Activated T-helper 1 cell treated with anti-CD3 and anti-CD28 coated beads, Interleukin-12 subunit alpha, Interleukin-12 subunit beta, Interleukin-2, Interleukin-4 antibody, amounts not matched to agents 30 ng/mL and 10 ng/mL and 1 ng/mL, durations not matched to agents 14 hours and 24 hours and 36 hours (primary cell): Measurements from ENCODE around the gene CYREN. TPM values are rescaled to one million over a fixed set of nuclear protein-coding genes. Genes with fewer than 3 reads are reported as not detected.

Experiments used
- DNase-seq: peaks from one replicate; pipeline ENCODE4 v3.0.0; 2021; ENCODE audit warnings: low spot score
- H3K27ac Mint-ChIP-seq: one replicate; pipeline ENCODE4 v1.8.0; 2021; ENCODE audit warnings: mild to moderate bottlenecking, mixed read lengths
- H3K27me3 Mint-ChIP-seq: one replicate; pipeline ENCODE4 v1.8.0; 2022; ENCODE audit warnings: mild to moderate bottlenecking, moderate library complexity, mixed read lengths; ENCODE audit not compliant: insufficient read depth
- H3K36me3 Mint-ChIP-seq: one replicate; pipeline ENCODE4 v1.8.0; 2021; ENCODE audit warnings: low read depth, mixed read lengths
- H3K4me1 Mint-ChIP-seq: one replicate; pipeline ENCODE4 v1.8.0; 2021; ENCODE audit warnings: low read depth, mixed read lengths
- H3K4me3 Mint-ChIP-seq: one replicate; pipeline ENCODE4 v1.8.0; 2021; ENCODE audit warnings: mild to moderate bottlenecking, moderate library complexity, mixed read lengths
- H3K9me3 Mint-ChIP-seq: one replicate; pipeline ENCODE4 v1.8.0; 2021; ENCODE audit warnings: mixed read lengths
- intact Hi-C: fragments of 100-400 bp; cut with micrococcal nuclease; formaldehyde crosslinking; loops from one replicate; pipeline ENCODE4 v1.15.1; 2024
- total RNA-seq: library from RNA; stranded (reverse); gene quantifications from 2 replicates; pipeline ENCODE4 v1.2.3, GENCODE V29; 2022

CYREN gene
- total RNA-seq, 1 donor from 2014 or later, result 58.9 TPM

- DNase-seq, result no peak
- H3K27ac Mint-ChIP-seq, result no peak overlapping the region
- intact Hi-C loops, result no loop called here
- H3K9me3 Mint-ChIP-seq, result no peaks in the 10 kb centered on the region
- H3K36me3 Mint-ChIP-seq, result peaks cover 38% of the 10 kb centered on the region
- H3K4me1 Mint-ChIP-seq, result peaks cover 66% of the 10 kb centered on the region
- H3K27me3 Mint-ChIP-seq, result no peaks in the 10 kb centered on the region
- no peak overlapping the region for H3K4me3 Mint-ChIP-seq
These were observed 37.0 kb upstream of the CYREN start for GRCh38 chr7:135207406-135208101.

- Mint-ChIP-seq H3K4me1 (peaks cover 70% of the 10 kb centered on the region), H3K4me3 (no peak overlapping the region), H3K27me3 (no peaks in the 10 kb centered on the region), H3K36me3 (peaks cover 42% of the 10 kb centered on the region), H3K27ac (no peak overlapping the region), H3K9me3 (no peaks in the 10 kb centered on the region)
- intact Hi-C loops, result no loop called here
- DNase-seq, result no peak
These were observed 36.5 kb upstream of the CYREN start for GRCh38 chr7:135206941-135207391.

GRCh38 chr7:135205850-135206249, 35.3 kb upstream of the CYREN start:
- DNase-seq, result no peak
- peaks cover 66% of the 10 kb centered on the region for H3K4me1 Mint-ChIP-seq

DNA sequence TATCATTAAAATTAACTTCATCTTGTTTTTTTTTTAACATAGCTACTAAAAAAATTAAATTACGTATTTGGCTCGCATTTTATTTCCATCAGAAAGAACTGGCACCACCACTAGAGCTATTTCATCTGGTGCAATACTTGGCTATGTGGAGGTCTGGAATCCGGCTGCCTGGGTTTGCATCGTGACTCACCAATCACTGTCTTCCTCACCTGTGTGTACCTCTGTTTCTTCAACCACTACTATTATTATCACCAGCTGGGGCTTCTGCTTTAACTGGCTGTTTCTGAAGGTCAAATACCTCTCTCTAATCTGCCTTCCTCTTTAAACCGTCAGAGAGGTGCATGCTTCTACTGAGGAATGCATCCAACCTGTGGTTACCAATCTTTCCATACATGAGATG, 34.4 kb upstream of the CYREN start:
- Mint-ChIP-seq H3K4me1 (peaks cover 56% of the 10 kb centered on the region), H3K36me3 (peaks cover 46% of the 10 kb centered on the region), H3K27me3 (no peaks in the 10 kb centered on the region), H3K9me3 (no peaks in the 10 kb centered on the region), H3K27ac (no peak overlapping the region), H3K4me3 (no peak overlapping the region)
- intact Hi-C loops, result no loop called here
- no peak for DNase-seq

More at GRCh38 chr7:135205850-135206249, 35.3 kb upstream of the CYREN start:
- no peak overlapping the region for H3K27ac Mint-ChIP-seq
- intact Hi-C loops, result no loop called here
- no peaks in the 10 kb centered on the region for H3K27me3 Mint-ChIP-seq
- no peaks in the 10 kb centered on the region for H3K9me3 Mint-ChIP-seq
- H3K4me3 Mint-ChIP-seq, result no peak overlapping the region
- H3K36me3 Mint-ChIP-seq, result peaks cover 46% of the 10 kb centered on the region

DNA sequence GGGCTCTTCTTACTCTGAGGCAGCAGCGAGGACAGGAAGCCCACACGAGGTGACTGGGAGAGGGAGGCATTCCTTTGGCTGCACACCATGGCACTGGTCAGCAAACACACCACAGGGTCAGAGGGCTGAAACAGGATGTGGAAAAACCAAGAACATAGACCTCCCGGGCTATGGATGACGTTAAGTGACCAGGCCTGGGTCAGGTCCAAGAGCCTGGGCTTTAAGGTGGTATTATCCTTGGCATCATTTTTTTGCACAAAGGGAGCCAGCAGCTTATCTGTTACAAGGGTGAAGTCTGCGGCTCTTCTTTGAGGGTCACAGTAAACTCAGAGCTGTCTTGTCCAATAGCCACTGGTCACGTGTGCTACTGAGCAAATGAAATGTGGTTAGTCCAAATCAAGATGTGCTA, 33.8 kb upstream of the CYREN start:
- no peaks in the 10 kb centered on the region for H3K9me3 Mint-ChIP-seq
- intact Hi-C loops, result no loop called here
- no peak overlapping the region for H3K4me3 Mint-ChIP-seq
- H3K27me3 Mint-ChIP-seq, result no peaks in the 10 kb centered on the region
- no peak overlapping the region for H3K27ac Mint-ChIP-seq
- H3K4me1 Mint-ChIP-seq, result peaks cover 51% of the 10 kb centered on the region
- H3K36me3 Mint-ChIP-seq, result peaks cover 47% of the 10 kb centered on the region
- no peak for DNase-seq

- intact Hi-C loops, result no loop called here
- Mint-ChIP-seq H3K27ac (no peak overlapping the region), H3K36me3 (peaks cover 42% of the 10 kb centered on the region), H3K4me3 (no peak overlapping the region), H3K27me3 (no peaks in the 10 kb centered on the region), H3K4me1 (peaks cover 35% of the 10 kb centered on the region), H3K9me3 (no peaks in the 10 kb centered on the region)
- no peak for DNase-seq
These were observed 30.8 kb upstream of the CYREN start for GRCh38 chr7:135201350-135201749.

GRCh38 chr7:135200821-135201331, 30.4 kb upstream of the CYREN start:
- Mint-ChIP-seq H3K4me1 (peaks cover 32% of the 10 kb centered on the region), H3K27me3 (no peaks in the 10 kb centered on the region), H3K9me3 (no peaks in the 10 kb centered on the region), H3K36me3 (peaks cover 42% of the 10 kb centered on the region), H3K27ac (no peak overlapping the region), H3K4me3 (no peak overlapping the region)
- intact Hi-C loops, result no loop called here
- DNase-seq, result no peak

DNA sequence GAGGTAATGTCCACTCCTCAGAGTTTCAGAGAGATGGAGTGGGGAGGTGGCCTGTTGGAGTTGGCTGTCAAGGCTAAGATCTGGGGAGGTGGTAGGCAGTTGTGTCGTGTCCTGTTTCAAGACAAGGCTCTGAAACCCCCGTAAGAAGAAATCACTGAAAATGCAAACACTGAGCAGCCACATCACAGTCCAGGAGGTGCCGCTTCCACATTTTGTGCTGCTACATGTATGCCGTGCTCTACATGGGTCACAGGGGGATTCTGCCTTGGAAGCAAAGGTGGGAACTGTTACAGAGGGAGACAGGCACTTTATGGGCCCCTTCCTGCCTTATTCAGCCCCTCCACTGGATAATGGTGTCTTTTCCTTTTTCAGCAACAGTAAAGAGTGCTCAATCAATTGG, 28.9 kb upstream of the CYREN start:
- Mint-ChIP-seq H3K9me3 (no peaks in the 10 kb centered on the region), H3K36me3 (peaks cover 37% of the 10 kb centered on the region), H3K27me3 (no peaks in the 10 kb centered on the region), H3K4me1 (peaks cover 27% of the 10 kb centered on the region), H3K27ac (no peak overlapping the region), H3K4me3 (no peak overlapping the region)
- intact Hi-C loops, result loop anchor here (1.0 kb wide), 1 partner anchor 12 kb away; the partner anchor contains the start of gene WDR91
- no peak for DNase-seq

GRCh38 chr7:135197906-135198655, 27.6 kb upstream of the CYREN start:
- Mint-ChIP-seq H3K36me3 (peaks cover 36% of the 10 kb centered on the region), H3K9me3 (no peaks in the 10 kb centered on the region)

GRCh38 chr7:135197343-135197742, 26.8 kb upstream of the CYREN start:
- Mint-ChIP-seq H3K27me3 (no peaks in the 10 kb centered on the region), H3K4me1 (peaks cover 13% of the 10 kb centered on the region), H3K4me3 (no peak overlapping the region), H3K27ac (no peak overlapping the region), H3K9me3 (no peaks in the 10 kb centered on the region), H3K36me3 (peaks cover 36% of the 10 kb centered on the region)
- intact Hi-C loops, result no loop called here
- no peak for DNase-seq

More at GRCh38 chr7:135197906-135198655, 27.6 kb upstream of the CYREN start:
- H3K27ac Mint-ChIP-seq, result peak overlapping the region; percentile 12
- intact Hi-C loops, result no loop called here
- no peaks in the 10 kb centered on the region for H3K27me3 Mint-ChIP-seq
- H3K4me1 Mint-ChIP-seq, result peaks cover 19% of the 10 kb centered on the region
- H3K4me3 Mint-ChIP-seq, result no peak overlapping the region
- no peak for DNase-seq

DNA sequence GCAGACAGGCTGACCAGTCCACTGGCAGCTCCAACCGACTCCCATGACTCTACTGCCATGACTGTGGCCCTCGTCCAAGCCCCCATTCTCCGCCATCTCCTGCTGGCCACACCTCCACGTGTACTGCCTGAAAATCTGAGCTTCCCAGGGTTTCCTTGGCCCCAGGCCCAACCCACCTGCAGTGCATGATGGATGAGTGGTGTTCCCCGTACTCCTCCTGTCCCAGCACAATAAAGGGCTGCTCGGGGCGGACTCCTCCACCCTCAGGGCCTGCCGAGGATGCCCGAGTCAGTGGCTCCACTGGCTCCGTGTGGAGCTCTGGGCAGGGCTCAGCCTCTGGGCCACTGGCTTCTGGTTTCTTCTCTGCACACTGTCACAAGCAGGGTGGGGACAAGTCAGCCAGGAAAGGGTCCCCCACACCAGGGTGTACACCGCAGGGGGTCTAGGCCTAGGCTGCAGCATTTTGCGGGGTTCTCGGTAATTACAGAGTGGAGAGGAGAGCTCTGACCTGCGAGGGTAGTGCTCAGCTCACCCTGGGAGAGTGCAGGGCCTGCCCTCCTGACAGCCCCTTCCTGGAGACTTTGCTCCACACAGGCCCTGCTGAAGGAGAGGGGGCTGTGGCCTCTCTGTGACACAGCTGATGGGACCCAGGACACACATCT, 25.6 kb upstream of the CYREN start:
- intact Hi-C loops, result no loop called here
- Mint-ChIP-seq H3K9me3 (no peaks in the 10 kb centered on the region), H3K27ac (no peak overlapping the region), H3K36me3 (peaks cover 36% of the 10 kb centered on the region), H3K4me3 (no peak overlapping the region), H3K27me3 (no peaks in the 10 kb centered on the region), H3K4me1 (peaks cover 11% of the 10 kb centered on the region)
- no peak for DNase-seq

- Mint-ChIP-seq H3K27me3 (no peaks in the 10 kb centered on the region), H3K9me3 (no peaks in the 10 kb centered on the region), H3K27ac (no peak overlapping the region), H3K4me1 (peaks cover 11% of the 10 kb centered on the region), H3K4me3 (no peak overlapping the region), H3K36me3 (peaks cover 45% of the 10 kb centered on the region)
- no peak for DNase-seq
- intact Hi-C loops, result no loop called here
These were observed 24.6 kb upstream of the CYREN start for GRCh38 chr7:135195156-135195555.
